Measurements from ENCODE around the gene OSBPL9. TPM values are rescaled to one million over a fixed set of nuclear protein-coding genes. Genes with fewer than 3 reads are reported as not detected.

The OSBPL9 gene
- total RNA-seq, 1 experiment from 2014 or later = 52.6 TPM

DNA sequence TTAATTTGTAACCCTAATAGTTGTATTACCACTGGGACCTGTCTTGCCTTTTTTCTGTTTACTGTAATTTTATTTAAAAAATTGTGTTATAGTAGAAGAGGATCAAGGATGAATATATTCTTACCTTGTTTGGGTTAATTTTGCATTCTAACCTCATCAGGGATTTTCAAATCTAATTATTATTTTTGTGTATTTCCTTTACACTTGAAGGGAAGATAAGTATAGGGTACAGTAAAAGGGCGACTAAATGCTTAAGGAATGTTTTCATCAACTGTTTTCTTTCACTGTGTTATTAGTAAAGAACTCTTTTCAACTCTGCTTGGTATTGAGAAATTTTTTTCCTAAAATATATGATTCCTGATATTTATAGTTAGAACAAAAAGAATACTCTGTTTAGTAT, 33.3 kb downstream of the OSBPL9 start:
- ChIA-PET RAD21 (ENCODE audit: low non-redundant PET in 1 of 2, low total read pairs in 2 of 2, uncharacterized antibody in 2 of 2, unreplicated experiment in 2 of 2) (no interaction called here), CTCF (no interaction called here), POLR2A (no interaction called here)
- no peaks in the 10 kb centered on the region for H3K27me3 ChIP-seq (ENCODE audit: insufficient read depth, low read length)
- no TSS peak for BruUV-seq (replicated peaks)
- no peak for ATAC-seq
- H3K4me1 ChIP-seq (ENCODE audit: control insufficient read depth in 1 of 2, insufficient read depth in 2 of 2, low read length in 2 of 2) = peaks cover 24 to 51% of the 10 kb centered on the region in 2 experiments
- H3K27ac ChIP-seq (ENCODE audit: low read depth, low read length) = no peak overlapping the region; the same call in 1 of the 2 replicates
- peak overlapping the region; percentile 40 for H3K4me2 ChIP-seq (ENCODE audit: low read length)
- no peak for DNase-seq (ENCODE audit: low read depth, low spot score)
- no peaks in the 10 kb centered on the region for H3K9me2 ChIP-seq (ENCODE audit: insufficient read depth)
- H3K9ac ChIP-seq (ENCODE audit: low read length) = no peak overlapping the region
- no peak for TF ChIP-seq EZH2 (IDR thresholded peaks at IDR 0.05)
- TF ChIP-seq, protein P1, sequence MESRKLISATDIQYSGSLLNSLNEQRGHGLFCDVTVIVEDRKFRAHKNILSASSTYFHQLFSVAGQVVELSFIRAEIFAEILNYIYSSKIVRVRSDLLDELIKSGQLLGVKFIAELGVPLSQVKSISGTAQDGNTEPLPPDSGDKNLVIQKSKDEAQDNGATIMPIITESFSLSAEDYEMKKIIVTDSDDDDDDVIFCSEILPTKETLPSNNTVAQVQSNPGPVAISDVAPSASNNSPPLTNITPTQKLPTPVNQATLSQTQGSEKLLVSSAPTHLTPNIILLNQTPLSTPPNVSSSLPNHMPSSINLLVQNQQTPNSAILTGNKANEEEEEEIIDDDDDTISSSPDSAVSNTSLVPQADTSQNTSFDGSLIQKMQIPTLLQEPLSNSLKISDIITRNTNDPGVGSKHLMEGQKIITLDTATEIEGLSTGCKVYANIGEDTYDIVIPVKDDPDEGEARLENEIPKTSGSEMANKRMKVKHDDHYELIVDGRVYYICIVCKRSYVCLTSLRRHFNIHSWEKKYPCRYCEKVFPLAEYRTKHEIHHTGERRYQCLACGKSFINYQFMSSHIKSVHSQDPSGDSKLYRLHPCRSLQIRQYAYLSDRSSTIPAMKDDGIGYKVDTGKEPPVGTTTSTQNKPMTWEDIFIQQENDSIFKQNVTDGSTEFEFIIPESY (IDR thresholded peaks at IDR 0.05; ENCODE audit: extremely low read depth, insufficient replicate concordance, low read length) = no peak
- TF ChIP-seq ZFX (IDR thresholded peaks at IDR 0.05) = no peak
- H4K20me1 ChIP-seq (ENCODE audit: insufficient read depth) = no peaks in the 10 kb centered on the region
- H2AFZ ChIP-seq (ENCODE audit: low read depth, low read length, poor library complexity, severe bottlenecking) = no peak overlapping the region
- H3K36me3 ChIP-seq (ENCODE audit: control insufficient read depth in 1 of 2, insufficient read depth in 2 of 2, low read length in 2 of 2) = peaks cover 0 to 2% of the 10 kb centered on the region in 2 experiments; a peak in 1 of 4 replicates
- H3K9me3 ChIP-seq (ENCODE audit: control insufficient read depth in 1 of 2, insufficient read depth in 1 of 2, low read depth in 1 of 2, low read length in 2 of 2) = no peaks in the 10 kb centered on the region
- intact Hi-C loops (cut with micrococcal nuclease) = no loop called here
- peaks cover 32% of the 10 kb centered on the region for H3K79me2 ChIP-seq (ENCODE audit: insufficient read depth, low read length)
- no peak overlapping the region for H3K4me3 ChIP-seq (replicated peaks in 1 of 2; ENCODE audit: low read depth in 1 of 2, low read length in 2 of 2)

DNA sequence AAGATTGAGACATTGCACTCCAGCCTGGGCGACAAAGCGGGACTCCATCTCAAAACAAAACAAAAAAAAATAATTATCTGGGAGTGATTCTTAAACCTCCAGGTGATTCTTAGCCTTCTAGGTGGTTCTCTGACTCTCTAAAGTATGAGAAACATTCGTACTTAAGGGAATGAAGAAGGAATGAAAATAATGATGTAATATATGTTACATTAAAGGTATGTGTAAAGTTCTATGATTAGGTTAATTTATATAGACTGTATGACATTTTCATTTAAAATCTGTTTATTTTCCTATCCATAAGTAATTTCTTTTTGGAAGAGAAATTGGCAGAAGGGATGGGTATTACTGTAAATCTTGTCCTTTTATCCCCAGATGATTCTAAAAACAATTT, 34.7 kb downstream of the OSBPL9 start:
- Histone ChIP-seq H2AFZ (ENCODE audit: low read depth, low read length, poor library complexity, severe bottlenecking) (no peak overlapping the region), H3K36me3 (ENCODE audit: control insufficient read depth in 1 of 2, insufficient read depth in 2 of 2, low read length in 2 of 2) (peaks cover 0 to 2% of the 10 kb centered on the region in 2 experiments; a peak in 1 of 4 replicates), H3K9me2 (ENCODE audit: insufficient read depth) (no peaks in the 10 kb centered on the region), H3K4me3 (replicated peaks in 1 of 2; ENCODE audit: low read depth in 1 of 2, low read length in 2 of 2) (no peak overlapping the region), H3K9me3 (ENCODE audit: control insufficient read depth in 1 of 2, insufficient read depth in 1 of 2, low read depth in 1 of 2, low read length in 2 of 2) (no peaks in the 10 kb centered on the region), H3K27ac (ENCODE audit: low read depth, low read length) (no peak overlapping the region), H4K20me1 (ENCODE audit: insufficient read depth) (no peaks in the 10 kb centered on the region), H3K4me1 (ENCODE audit: control insufficient read depth in 1 of 2, insufficient read depth in 2 of 2, low read length in 2 of 2) (peaks cover 24 to 46% of the 10 kb centered on the region in 2 experiments), H3K9ac (ENCODE audit: low read length) (no peak overlapping the region), H3K27me3 (ENCODE audit: insufficient read depth, low read length) (no peaks in the 10 kb centered on the region), H3K4me2 (ENCODE audit: low read length) (peak overlapping the region; percentile 40; the same call in 1 of the 2 replicates), H3K79me2 (ENCODE audit: insufficient read depth, low read length) (peaks cover 21% of the 10 kb centered on the region)
- ChIA-PET RAD21 (ENCODE audit: low non-redundant PET in 1 of 2, low total read pairs in 2 of 2, uncharacterized antibody in 2 of 2, unreplicated experiment in 2 of 2) (no interaction called here), POLR2A (no interaction called here), CTCF (no interaction called here)
- DNase-seq (ENCODE audit: low read depth, low spot score) = no peak
- no peak for ATAC-seq
- TF ChIP-seq TCF7L2 (IDR thresholded peaks at IDR 0.05; ENCODE audit: borderline replicate concordance, extremely low read depth, insufficient read depth, insufficient read length) (no peak), SP1 (IDR thresholded peaks at IDR 0.05; ENCODE audit: low read depth) (no peak), YY1 (IDR thresholded peaks at IDR 0.05; ENCODE audit: extremely low read depth, insufficient replicate concordance, low read depth, low read length) (no peak), CTCF (IDR thresholded peaks at IDR 0.05 in 2 of 3, conservative IDR thresholded peaks at IDR 0.05 in 1 of 3; ENCODE audit: borderline replicate concordance in 1 of 3, insufficient read depth in 1 of 3, low read depth in 2 of 3, low read length in 2 of 3) (no peak), CEBPB (IDR thresholded peaks at IDR 0.05; ENCODE audit: low read depth) (no peak)
- BruUV-seq (replicated peaks) = no TSS peak
- intact Hi-C loops (cut with micrococcal nuclease) = no loop called here
